GM23338 (cell line): ENCODE data around the gene DAAM2.

ENCODE experiments used
- CREB1 ChIP-seq: fragments of 250-450 bp; sonication (Bioruptor Pico); IDR thresholded peaks from 2 replicates; pipeline ENCODE4 v1.5.0; 2020; ENCODE audit warnings: low read depth, mild to moderate bottlenecking, moderate library complexity
- CTCF ChIP-seq, 2 experiments: fragments of 200-600 bp in 1 of 2; sonication (generic) in 1 of 2; conservative IDR thresholded peaks; 2 replicates each; pipeline versions ENCODE4 v1.5.1 to v1.6.1; 2016 to 2017; ENCODE audit warnings: antibody characterized with exemption in 2 of 2, low read depth in 2 of 2, mild to moderate bottlenecking in 2 of 2, moderate library complexity in 1 of 2
- EZH2 ChIP-seq: fragments of 200-600 bp; sonication (generic); IDR thresholded peaks from one replicate; pipeline ENCODE4 v1.8.0; 2017; ENCODE audit warnings: antibody characterized with exemption, mild to moderate bottlenecking, low read depth; ENCODE audit not compliant: unreplicated experiment
- EZH2phosphoT487 ChIP-seq: fragments of 200-600 bp; sonication (generic); IDR thresholded peaks from one replicate; pipeline ENCODE4 v1.8.1; 2018; ENCODE audit warnings: antibody characterized with exemption; ENCODE audit not compliant: unreplicated experiment
- JUNB ChIP-seq: IDR thresholded peaks from one replicate; pipeline ENCODE4 v1.6.1; 2016; ENCODE audit warnings: antibody characterized with exemption; ENCODE audit not compliant: unreplicated experiment
- NANOG ChIP-seq: IDR thresholded peaks from 2 replicates; pipeline ENCODE4 v1.6.1; 2016; ENCODE audit warnings: antibody characterized with exemption, borderline replicate concordance
- POLR2AphosphoS5 ChIP-seq: IDR thresholded peaks from 2 replicates; pipeline ENCODE4 v1.6.1; 2016; ENCODE audit warnings: antibody characterized with exemption, low read depth
- STAT1 ChIP-seq: IDR thresholded peaks from one replicate; pipeline ENCODE4 v1.6.1; 2016; ENCODE audit warnings: antibody characterized with exemption; ENCODE audit not compliant: unreplicated experiment
- TF ChIP-seq, protein P1 (sequence below): IDR thresholded peaks from one replicate; pipeline ENCODE4 v1.6.1; 2018; ENCODE audit warnings: antibody characterized with exemption; ENCODE audit not compliant: unreplicated experiment
- TF ChIP-seq, protein P2 (sequence below): IDR thresholded peaks from 2 replicates; pipeline ENCODE4 v1.6.1; 2016; ENCODE audit warnings: antibody characterized with exemption

- TF ChIP-seq, protein P1, sequence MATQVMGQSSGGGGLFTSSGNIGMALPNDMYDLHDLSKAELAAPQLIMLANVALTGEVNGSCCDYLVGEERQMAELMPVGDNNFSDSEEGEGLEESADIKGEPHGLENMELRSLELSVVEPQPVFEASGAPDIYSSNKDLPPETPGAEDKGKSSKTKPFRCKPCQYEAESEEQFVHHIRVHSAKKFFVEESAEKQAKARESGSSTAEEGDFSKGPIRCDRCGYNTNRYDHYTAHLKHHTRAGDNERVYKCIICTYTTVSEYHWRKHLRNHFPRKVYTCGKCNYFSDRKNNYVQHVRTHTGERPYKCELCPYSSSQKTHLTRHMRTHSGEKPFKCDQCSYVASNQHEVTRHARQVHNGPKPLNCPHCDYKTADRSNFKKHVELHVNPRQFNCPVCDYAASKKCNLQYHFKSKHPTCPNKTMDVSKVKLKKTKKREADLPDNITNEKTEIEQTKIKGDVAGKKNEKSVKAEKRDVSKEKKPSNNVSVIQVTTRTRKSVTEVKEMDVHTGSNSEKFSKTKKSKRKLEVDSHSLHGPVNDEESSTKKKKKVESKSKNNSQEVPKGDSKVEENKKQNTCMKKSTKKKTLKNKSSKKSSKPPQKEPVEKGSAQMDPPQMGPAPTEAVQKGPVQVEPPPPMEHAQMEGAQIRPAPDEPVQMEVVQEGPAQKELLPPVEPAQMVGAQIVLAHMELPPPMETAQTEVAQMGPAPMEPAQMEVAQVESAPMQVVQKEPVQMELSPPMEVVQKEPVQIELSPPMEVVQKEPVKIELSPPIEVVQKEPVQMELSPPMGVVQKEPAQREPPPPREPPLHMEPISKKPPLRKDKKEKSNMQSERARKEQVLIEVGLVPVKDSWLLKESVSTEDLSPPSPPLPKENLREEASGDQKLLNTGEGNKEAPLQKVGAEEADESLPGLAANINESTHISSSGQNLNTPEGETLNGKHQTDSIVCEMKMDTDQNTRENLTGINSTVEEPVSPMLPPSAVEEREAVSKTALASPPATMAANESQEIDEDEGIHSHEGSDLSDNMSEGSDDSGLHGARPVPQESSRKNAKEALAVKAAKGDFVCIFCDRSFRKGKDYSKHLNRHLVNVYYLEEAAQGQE: no peak
- no peak for TF ChIP-seq EZH2phosphoT487
- no peak for TF ChIP-seq CTCF (conservative IDR thresholded peaks at IDR 0.05; ENCODE audit: low read depth in 2 of 2)
- TF ChIP-seq, protein P2, sequence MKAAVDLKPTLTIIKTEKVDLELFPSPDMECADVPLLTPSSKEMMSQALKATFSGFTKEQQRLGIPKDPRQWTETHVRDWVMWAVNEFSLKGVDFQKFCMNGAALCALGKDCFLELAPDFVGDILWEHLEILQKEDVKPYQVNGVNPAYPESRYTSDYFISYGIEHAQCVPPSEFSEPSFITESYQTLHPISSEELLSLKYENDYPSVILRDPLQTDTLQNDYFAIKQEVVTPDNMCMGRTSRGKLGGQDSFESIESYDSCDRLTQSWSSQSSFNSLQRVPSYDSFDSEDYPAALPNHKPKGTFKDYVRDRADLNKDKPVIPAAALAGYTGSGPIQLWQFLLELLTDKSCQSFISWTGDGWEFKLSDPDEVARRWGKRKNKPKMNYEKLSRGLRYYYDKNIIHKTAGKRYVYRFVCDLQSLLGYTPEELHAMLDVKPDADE: no peak
- TF ChIP-seq POLR2AphosphoS5: no peak
- no peak for TF ChIP-seq EZH2
- no peak for TF ChIP-seq JUNB
- no peak for TF ChIP-seq NANOG
- TF ChIP-seq CREB1 (CRISPR knock-in tag): no peak
- TF ChIP-seq STAT1: no peak
These were observed 159.0 kb downstream of the DAAM2 start for GRCh38 chr6:39951191-39951590.
